HG03025 (cell line): ENCODE results near the gene STRN4.
"Not testable (repeated sequence)": the region's sequence is repeated elsewhere in the genome, so short reads cannot be mapped to it uniquely, and the experiment has no call there.

ENCODE experiments used
- ATAC-seq: cut with Tn5 transposase; IDR thresholded peaks from one replicate; pipeline ENCODE4 v1.9.1; 2021; ENCODE audit warnings: mild to moderate bottlenecking, moderate library complexity; ENCODE audit not compliant: unreplicated experiment, low FRiP score

Gene STRN4

GRCh38 chr19:46773018-46773399, 26.8 kb upstream of the STRN4 start:
- ATAC-seq: no peak

DNA sequence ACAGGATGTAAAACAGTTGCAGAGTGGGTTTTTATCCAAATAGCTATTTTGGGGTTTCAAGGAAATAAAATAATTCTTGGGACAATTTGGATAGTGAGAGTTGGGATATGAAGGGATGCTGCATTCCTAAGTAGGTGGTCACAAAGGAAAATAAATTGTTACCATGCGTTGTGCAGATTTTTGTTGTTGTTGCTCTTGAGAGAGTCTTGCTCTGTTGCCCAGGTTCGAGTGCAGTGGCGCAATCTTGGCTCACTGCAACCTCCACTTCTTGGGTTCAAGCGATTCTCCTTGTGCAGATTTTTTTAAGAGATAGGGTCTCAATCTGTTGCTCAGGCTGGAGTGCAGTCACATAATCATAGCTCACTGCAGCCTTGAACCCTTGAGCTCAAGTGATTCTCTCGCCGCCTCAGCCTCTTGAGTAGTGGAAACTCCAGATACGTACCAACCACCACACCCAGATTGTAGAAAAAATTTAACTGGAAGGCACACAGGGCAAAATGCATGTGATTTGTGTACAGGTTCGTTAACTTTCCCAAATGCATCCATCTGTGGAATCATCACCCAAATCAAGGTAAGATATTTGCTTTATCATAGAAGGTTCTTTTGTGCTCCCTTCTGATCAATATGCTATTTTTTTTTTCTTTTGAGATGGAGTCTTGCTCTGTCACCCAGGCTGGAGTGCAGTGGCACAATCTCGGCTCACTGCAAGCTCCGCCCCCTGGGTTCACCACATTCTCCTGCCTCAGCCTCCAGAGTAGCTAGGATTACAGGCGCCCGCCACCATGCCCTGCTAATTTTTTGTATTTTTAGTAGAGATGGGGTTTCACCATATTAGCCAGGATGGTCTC, 26.1 kb upstream of the STRN4 start:
- ATAC-seq: no peak

GRCh38 chr19:46768746-46769145, 22.5 kb upstream of the STRN4 start:
- ATAC-seq: not testable (repeated sequence)

- no peak for ATAC-seq
Observed at GRCh38 chr19:46766569-46767317, 20.5 kb upstream of the STRN4 start.

DNA sequence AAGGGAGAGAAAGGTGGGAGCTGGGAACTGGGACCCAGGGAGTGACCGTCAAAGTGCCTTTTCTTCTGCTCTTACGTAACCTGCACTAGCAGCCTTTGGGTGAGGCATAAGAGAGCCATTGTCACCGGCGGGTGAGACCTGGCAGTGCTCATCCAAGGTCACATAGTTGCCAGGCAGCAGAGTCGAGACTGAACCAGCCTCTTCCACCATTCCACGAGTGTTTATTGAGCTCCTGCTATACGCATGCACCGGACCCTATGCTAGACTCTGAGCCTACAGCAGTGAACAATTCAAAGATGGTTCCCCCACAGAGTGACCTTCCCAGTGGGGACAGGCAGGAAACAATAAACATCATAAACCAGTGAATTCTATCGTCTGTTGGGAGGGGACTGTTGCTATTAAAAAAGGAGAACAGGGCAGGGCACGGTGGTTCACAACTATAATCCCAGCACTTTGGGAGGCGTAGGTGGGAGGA, 18.6 kb upstream of the STRN4 start:
- no peak for ATAC-seq

DNA sequence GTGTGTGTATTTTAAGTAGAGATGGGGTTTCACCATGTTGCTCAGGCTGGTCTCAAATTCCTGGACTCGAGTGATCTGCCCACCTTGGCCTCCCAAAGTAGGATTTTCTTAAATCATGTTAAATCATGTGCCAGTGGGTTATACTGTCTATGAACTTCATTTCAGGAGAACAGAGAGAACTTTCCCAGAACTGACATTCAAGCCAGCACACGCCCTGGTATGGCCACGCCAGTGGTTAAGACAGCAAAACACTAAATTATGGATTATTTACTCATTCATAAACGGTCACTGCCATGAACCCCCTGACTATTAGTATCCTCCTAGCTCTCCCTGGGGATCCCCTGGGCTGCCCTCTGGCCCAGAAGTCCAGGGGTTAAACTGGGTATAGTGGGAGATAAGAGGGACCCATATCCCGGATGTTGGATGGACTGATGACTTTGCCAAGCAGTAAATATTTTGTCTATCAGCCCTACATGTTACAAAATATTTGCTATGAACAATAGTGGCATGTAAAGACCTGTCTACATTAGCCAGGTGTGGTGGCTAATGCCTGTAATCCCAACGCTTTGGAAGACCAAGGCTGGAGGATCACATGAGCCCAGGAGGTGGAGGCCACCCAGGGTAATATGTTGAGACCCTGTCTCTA, 16.1 kb upstream of the STRN4 start:
- ATAC-seq: no peak

DNA sequence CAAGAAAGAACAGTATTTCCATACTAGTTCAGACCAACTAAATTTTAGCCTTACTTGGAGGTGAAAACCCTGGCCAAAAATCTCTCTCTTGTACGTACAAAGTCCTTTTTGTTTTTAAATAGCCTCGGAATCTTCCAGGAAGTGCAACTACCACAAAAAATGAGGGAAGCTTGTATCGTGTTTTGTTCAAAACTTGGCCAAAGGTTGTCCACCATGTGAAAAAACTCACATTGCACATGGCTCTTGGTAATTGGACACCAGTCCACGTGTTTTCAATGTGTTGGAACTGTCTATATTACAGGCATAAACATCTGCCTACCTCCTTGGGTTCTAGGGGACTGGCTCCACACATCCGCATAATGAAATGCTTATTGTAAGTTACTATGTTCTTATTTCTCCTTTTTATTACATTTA, 15.2 kb upstream of the STRN4 start:
- no peak for ATAC-seq

DNA sequence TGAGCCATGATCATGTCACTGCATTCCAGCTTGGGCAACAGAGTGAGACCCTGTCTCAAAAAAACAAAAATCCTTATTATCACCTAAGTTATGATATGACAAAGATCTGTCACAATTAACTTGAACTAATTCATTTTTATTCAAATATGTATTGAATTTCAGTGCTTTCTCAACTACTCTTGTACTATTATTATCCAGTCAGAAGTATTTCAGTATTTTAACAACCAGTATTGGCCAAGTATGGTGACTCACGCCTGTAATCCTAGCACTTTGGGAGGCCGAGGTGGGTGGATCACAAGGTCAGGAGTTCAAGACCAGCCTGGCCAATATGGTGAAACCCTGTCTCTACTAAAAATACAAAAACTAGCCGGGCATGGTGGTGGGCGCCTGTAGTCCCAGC, 14.6 kb upstream of the STRN4 start:
- ATAC-seq: not testable (repeated sequence)

- ATAC-seq: no peak
Observed at GRCh38 chr19:46760363-46760762, 14.1 kb upstream of the STRN4 start.

DNA sequence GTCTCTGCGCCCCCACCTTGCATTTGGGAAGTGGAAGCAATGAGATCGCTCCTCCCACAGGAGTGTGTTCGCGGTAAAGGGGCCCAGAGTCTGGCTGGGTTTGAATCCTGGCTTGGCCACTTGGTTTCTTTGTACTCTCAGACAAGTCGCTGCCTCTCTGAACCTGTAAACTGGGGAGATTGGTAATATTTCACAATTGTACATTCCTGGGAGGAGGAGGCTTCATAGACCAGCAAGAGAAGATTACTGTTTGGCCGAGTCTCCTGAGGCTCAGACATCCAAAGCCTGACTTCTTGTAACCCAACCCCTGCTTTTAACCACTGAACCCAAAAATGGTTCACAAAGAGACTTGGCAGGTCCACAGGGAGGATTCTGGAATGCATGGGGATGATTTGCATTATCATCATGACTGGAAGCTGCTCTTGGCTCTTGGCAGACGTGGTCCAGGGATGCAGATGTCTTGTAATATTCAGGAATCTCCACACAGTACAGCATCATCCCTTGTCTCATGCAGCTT, 13.6 kb upstream of the STRN4 start:
- ATAC-seq: no peak

DNA sequence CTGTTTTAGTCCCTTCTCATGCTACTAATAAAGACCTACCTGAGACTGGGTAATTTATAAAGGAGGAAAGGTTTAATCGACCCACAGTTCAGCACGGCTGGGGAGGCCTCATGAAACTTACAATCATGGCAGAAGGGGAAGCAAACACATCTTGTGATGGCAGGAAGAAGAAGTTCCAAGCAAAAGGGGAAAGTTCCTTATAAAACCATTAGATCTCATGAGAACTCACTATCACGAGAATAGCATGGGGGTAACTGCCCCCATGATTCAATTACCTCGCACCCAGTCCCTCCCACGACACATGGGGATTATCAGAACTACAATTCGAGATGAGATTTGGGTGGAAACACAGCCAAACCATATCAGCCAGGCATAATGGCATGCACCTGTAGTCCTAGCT, 13.0 kb upstream of the STRN4 start:
- no peak for ATAC-seq

- ATAC-seq: no peak
Observed at GRCh38 chr19:46756544-46756888, 10.3 kb upstream of the STRN4 start.

DNA sequence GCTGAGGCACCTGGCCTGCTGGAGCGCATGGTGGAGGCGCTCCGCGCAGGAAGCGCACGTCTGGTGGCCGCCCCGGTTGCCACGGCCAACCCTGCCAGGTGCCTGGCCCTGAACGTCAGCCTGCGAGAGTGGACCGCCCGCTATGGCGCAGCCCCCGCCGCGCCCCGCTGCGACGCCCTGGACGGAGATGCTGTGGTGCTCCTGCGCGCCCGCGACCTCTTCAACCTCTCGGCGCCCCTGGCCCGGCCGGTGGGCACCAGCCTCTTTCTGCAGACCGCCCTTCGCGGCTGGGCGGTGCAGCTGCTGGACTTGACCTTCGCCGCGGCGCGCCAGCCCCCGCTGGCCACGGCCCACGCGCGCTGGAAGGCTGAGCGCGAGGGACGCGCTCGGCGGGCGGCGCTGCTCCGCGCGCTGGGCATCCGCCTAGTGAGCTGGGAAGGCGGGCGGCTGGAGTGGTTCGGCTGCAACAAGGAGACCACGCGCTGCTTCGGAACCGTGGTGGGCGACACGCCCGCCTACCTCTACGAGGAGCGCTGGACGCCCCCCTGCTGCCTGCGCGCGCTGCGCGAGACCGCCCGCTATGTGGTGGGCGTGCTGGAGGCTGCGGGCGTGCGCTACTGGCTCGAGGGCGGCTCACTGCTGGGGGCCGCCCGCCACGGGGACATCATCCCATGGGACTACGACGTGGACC, 9.7 kb upstream of the STRN4 start:
- ATAC-seq: no peak

DNA sequence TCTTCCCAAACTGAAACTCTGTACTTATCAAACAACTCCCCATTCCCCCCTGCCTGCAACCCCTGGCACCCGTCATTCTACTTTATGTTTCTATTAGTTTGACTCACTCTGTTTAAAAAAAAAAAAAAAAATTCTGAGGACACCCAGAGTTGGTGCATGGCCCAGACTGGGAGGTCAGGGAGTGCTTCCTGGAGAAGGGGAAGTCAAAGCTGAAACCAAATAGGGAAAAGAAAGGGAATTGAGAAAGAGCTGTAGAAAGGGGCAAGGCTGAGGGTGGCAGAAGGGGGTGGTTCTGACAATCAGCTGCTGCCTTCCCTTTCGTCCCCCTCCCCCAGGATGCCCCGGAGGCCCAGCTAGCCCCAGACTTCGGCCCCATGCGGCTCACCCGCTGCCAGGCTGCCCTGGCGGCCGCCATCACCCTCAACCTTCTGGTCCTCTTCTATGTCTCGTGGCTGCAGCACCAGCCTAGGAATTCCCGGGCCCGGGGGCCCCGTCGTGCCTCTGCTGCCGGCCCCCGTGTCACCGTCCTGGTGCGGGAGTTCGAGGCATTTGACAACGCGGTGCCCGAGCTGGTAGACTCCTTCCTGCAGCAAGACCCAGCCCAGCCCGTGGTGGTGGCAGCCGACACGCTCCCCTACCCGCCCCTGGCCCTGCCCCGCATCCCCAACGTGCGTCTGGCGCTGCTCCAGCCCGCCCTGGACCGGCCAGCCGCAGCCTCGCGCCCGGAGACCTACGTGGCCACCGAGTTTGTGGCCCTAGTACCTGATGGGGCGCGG, 9.0 kb upstream of the STRN4 start:
- no peak for ATAC-seq

DNA sequence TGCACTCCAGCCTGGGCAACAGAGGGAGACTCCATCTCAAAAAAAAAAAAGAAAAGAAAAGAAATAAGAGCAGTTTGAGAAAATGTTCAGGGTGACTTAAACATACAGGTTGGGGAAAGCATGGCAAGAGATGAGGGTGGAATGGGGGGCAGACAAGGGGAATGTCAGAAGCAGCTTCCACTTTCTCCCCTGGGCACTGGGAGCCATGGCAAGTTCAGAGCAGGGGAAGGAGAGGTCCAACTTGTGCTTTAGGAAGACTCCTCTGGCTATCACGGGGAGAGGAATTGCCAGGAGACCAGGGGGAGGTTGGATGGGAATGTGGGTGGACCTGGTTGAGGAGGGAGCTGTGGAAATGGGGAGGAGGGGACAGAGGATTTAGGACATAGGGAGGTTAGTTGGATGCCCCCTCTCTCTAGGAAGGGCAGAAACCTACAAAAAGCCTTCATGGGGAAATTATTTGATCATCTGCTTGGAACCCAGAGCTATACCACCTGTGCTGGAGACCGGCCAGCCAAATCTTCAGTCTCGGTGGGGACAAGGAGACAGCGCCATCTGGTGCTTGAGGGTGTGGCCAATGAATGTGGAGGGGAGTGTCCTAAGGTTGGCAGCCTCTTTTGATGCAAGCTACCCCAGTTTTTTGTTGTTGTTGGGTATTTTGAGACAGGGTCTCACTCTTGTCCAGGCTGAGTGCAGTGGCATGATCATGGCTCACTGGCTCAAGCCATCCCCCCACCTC, 7.3 kb upstream of the STRN4 start:
- no peak for ATAC-seq

DNA sequence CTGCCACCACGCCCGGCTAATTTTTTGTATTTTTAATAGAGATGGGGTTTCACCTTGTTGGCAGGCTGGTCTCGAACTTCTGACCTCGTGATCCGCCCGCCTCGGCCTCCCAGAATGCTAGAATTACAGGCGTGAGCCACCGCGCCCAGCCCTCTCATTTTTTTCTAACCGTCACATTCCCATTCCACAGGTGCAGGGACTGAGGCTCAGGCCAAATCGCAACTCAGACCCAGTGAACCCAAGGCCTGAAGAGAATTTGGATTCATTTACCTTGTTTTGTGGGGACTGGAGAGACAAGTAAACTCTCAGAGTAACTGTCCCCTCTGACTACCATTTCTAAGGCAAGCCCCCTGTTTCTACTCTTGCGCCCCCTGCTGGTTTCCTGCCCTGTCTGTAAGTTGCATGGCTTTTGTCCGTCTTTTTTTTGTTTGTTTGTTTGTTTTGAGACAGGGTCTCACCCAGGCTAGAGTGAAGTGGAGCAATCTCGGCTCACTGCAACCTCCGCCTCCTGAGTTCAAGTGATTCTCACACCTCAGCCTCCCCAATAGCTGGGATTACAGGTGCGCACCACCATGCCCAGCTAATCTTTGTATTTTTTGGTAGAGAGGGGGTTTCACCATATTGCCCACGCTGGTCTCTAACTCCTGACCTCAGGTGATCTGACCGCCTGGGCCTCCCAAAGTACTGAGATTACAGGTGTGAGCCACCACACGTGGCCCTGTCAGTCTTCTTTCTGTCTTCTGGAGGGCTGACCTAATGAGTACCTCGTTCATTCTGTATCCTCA, 2.3 kb upstream of the STRN4 start:
- no peak for ATAC-seq

- no peak for ATAC-seq
Observed at GRCh38 chr19:46745521-46746280, 549 bp downstream of the STRN4 start, which contains the start of gene FKRP. FKRP (plus strand) TSS chr19:46746057; CDS start chr19:46755451, 9,394 bp downstream.

GRCh38 chr19:46745030-46745429, 1.2 kb downstream of the STRN4 start:
- ATAC-seq: no peak
